Mucosa of descending colon (tissue), 3 donors: ENCODE results near the gene UNC119B. TPM values are rescaled to one million over a fixed set of nuclear protein-coding genes. Genes with fewer than 3 reads are reported as not detected.

Source experiments
- ATAC-seq: fragments of 200-7000 bp; cut with Tn5 transposase; one replicate; pipeline ENCODE4 v1.9.1; 2020; ENCODE audit warnings: mild to moderate bottlenecking, moderate library complexity
- DNase-seq, 3 donors: peaks; one replicate each; pipeline ENCODE4 v3.0.0-alpha.2; 2020
- H3K36me3 ChIP-seq: fragments of 200-600 bp; one replicate; pipeline ENCODE4 v1.8.0; 2021; ENCODE audit warnings: low read depth, mild to moderate bottlenecking
- H3K4me1 ChIP-seq: fragments of 200-600 bp; one replicate; pipeline ENCODE4 v1.8.0; 2021; ENCODE audit warnings: low read depth, mild to moderate bottlenecking
- H3K4me3 ChIP-seq: fragments of 200-600 bp; one replicate; pipeline ENCODE4 v1.8.0; 2021; ENCODE audit warnings: mild to moderate bottlenecking
- H3K9me3 ChIP-seq: fragments of 200-600 bp; one replicate; pipeline ENCODE4 v1.8.0; 2021; ENCODE audit warnings: mild to moderate bottlenecking
- intact Hi-C, 2 donors: fragments of 100-400 bp; cut with DNase I in 1 of 2; cut with micrococcal nuclease in 1 of 2; formaldehyde crosslinking; loops; one replicate each; pipeline versions ENCODE4 v1.11.0 to v1.11.1; 2022; cut with DNase I, micrococcal nuclease
- total RNA-seq, 3 donors: library from RNA; stranded (reverse); fragmentation: NEBNext Ultra II Directional in 2 of 3; extraction: Animal tissue kit (Norgen Biotek cat#: 25700) in 2 of 3; gene quantifications; one replicate each; pipeline versions ENCODE4 v1.2.1 to v1.2.4, GENCODE V29; 2021 to 2023
- TF ChIP-seq, protein P1 (sequence below): fragments of 200-600 bp; IDR thresholded peaks from one replicate; pipeline ENCODE4 v1.8.0; 2022; ENCODE audit warnings: antibody characterized with exemption, mild to moderate bottlenecking
- donor health status: DM: no; HTN: no; CAD: no; lungs with moderate emphysema.
- donor health status: DM: no; HTN: no; CAD: no.
- donor health status: DM: no; HTN: yes; CAD: no.

The UNC119B gene
- total RNA-seq, 3 donors from 2014 or later, result 20.5 to 26.7 (median 23.3) TPM

DNA sequence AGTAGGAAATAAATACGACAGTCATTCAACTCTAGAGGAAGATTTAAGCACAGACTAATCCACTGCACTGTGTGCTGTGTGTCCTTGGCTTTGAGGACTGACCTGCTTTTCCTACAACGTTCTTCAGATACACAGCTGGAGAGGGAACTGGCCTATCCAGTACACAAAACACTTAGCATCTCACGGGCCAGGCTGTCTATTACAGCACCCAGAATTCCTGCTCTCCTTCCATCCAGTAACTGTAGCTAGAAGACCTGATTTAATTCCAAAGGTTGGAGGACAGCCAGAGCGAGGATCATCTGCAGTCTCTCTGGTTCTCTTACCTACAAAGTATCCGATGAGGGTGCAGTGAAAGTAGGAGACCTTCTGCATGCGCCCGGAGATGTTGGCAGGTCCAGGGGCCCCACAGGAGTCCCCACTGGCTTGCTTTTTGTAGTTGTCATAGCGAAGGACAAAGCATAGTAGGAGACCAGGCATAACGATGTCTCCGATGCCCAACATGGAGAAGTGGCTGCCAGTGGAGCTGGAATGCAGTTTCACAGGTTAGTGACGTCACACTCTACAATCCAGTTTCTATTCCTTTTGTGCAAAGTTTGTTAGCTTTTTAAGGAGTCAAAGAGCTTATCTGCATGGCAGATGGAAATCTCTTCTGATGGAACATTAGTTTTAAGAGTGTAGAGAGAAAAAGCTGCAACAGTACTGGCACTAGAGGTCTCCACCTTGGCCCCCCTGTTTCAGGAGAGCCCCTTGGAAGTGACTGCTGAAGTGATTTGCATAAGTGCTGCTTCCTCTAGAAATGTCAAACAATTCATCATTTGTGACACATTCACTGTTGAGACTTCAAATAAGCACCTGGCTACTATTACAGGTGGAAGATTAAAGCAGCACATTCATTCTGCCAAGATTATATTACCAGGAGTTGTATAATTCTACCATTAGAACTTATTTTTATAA is 57.1 kb downstream of the UNC119B start:
- TF ChIP-seq, protein P1, sequence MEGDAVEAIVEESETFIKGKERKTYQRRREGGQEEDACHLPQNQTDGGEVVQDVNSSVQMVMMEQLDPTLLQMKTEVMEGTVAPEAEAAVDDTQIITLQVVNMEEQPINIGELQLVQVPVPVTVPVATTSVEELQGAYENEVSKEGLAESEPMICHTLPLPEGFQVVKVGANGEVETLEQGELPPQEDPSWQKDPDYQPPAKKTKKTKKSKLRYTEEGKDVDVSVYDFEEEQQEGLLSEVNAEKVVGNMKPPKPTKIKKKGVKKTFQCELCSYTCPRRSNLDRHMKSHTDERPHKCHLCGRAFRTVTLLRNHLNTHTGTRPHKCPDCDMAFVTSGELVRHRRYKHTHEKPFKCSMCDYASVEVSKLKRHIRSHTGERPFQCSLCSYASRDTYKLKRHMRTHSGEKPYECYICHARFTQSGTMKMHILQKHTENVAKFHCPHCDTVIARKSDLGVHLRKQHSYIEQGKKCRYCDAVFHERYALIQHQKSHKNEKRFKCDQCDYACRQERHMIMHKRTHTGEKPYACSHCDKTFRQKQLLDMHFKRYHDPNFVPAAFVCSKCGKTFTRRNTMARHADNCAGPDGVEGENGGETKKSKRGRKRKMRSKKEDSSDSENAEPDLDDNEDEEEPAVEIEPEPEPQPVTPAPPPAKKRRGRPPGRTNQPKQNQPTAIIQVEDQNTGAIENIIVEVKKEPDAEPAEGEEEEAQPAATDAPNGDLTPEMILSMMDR, result no peak
- no peaks in the 10 kb centered on the region for H3K9me3 ChIP-seq
- no peak for ATAC-seq
- H3K36me3 ChIP-seq, result no peaks in the 10 kb centered on the region
- DNase-seq, result no peak
- peaks cover 22% of the 10 kb centered on the region for H3K4me1 ChIP-seq
- H3K4me3 ChIP-seq, result no peak overlapping the region
- intact Hi-C loops, result no loop called here

GRCh38 chr12:120771097-120771496 is 60.8 kb downstream of the UNC119B start:
- no peak for ATAC-seq
- intact Hi-C loops, result no loop called here
- Histone ChIP-seq H3K36me3 (no peaks in the 10 kb centered on the region), H3K4me1 (peaks cover 13% of the 10 kb centered on the region), H3K9me3 (no peaks in the 10 kb centered on the region), H3K4me3 (no peak overlapping the region)
- no peak for DNase-seq
- TF ChIP-seq, protein P1, result no peak

Other genes with a start within 250 kb of the UNC119B start
- 100 to 1,000 TPM; 117 to 140 (median 139) TPM for gene SRSF9, start 240.7 kb upstream of the UNC119B start, total RNA-seq
- gene DYNLL1, start 214.3 kb upstream of the UNC119B start, total RNA-seq, result 100 to 1,000 TPM; 309 to 343 (median 309) TPM
- 10 to 100 TPM; 22.8 to 30.0 (median 29.5) TPM for gene COQ5, start 181.3 kb upstream of the UNC119B start, total RNA-seq
- 100 to 1,000 TPM; 158 to 300 (median 237) TPM for gene RNF10, start 176.1 kb upstream of the UNC119B start, total RNA-seq
- gene POP5, start 129.1 kb upstream of the UNC119B start, total RNA-seq, result 10 to 100 TPM; 29.5 to 44.3 (median 37.7) TPM
- gene CABP1, start 69.8 kb upstream of the UNC119B start, total RNA-seq, result 1 to 10 TPM in 2 of 3 donors, under 1 TPM in 1; 0.51 to 1.8 (median 1.2) TPM
- gene MLEC, start 23.3 kb upstream of the UNC119B start, total RNA-seq, result 100 to 1,000 TPM; 166 to 281 (median 272) TPM
- gene ACADS, start 15.4 kb downstream of the UNC119B start, total RNA-seq, result 100 to 1,000 TPM in 2 of 3 donors, 10 to 100 TPM in 1; 84.8 to 175 (median 129) TPM
- gene SPPL3, start 193.9 kb downstream of the UNC119B start, total RNA-seq, result 10 to 100 TPM; 51.8 to 72.1 (median 65.6) TPM